HK-2 (cell line): ENCODE measurements around the gene AVPR1A.

ENCODE experiments used
- DNase-seq: peaks from one replicate; pipeline ENCODE4 v3.0.0-alpha.2; 2018; ENCODE audit not compliant: unreplicated experiment

Gene AVPR1A

GRCh38 chr12:63095369-63095980, 55.5 kb downstream of the AVPR1A start:
- DNase-seq, result no peak

DNA sequence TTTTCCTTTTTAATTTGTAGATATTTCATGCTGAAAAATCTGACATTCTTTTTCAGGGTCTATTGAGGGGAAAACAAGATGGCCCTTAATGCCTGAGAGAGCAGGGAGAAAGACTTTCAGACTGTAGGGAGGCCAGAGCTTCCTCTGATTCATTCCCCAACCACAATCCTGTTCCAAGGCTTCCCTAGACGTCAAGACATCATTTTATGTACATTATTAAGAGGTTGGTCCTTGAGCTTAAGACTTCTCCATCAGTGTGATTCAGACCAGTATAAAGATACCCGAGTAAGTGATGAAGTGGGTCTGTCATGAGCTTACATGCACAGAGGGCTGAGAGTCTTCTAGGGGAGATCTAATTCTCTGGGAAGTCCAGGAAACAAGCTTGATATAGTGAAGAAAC, 57.3 kb downstream of the AVPR1A start:
- no peak for DNase-seq

DNA sequence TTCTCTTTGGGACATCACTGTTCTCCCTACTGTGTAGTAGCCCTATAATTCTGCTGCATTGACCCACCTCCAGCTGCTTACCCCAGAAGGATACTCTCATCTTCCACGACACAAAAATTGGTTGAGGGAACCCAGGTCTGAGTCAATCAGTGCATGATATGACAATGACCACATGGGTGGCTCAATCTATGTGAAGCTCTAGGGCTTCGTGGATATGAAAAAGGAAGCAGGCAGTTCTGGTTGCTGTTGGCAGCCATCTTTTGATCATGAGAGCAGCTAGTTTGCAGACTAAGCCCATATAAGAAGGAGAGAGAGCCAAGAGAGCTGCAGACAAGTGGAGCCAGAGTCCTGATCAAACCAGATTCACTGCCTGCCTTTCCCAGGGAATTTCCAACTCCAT, 57.9 kb downstream of the AVPR1A start:
- DNase-seq, result no peak
